ENCODE measurements around the gene DNAH8.
"Not testable (repeated sequence)": the region's sequence is repeated elsewhere in the genome, so short reads cannot be mapped to it uniquely, and the experiment has no call there.

The DNAH8 gene

GRCh38 chr6:38794682-38795081 lies 79.6 kb downstream of the DNAH8 start:
- in situ Hi-C loops (cut with MboI; ENCODE audit: low sequenced_read_pairs), result no loop called here

GRCh38 chr6:38796006-38796405 lies 80.9 kb downstream of the DNAH8 start:
- in situ Hi-C loops (cut with MboI; ENCODE audit: low sequenced_read_pairs), result no loop called here

- in situ Hi-C loops (cut with MboI; ENCODE audit: low sequenced_read_pairs), result not testable (repeated sequence)
Observed at GRCh38 chr6:38796437-38796836, 81.3 kb downstream of the DNAH8 start.

GRCh38 chr6:38796850-38797249 lies 81.7 kb downstream of the DNAH8 start:
- in situ Hi-C loops (cut with MboI; ENCODE audit: low sequenced_read_pairs), result no loop called here

GRCh38 chr6:38797391-38797790 lies 82.3 kb downstream of the DNAH8 start:
- in situ Hi-C loops (cut with MboI; ENCODE audit: low sequenced_read_pairs), result no loop called here

- in situ Hi-C loops (cut with MboI; ENCODE audit: low sequenced_read_pairs), result no loop called here
Observed at GRCh38 chr6:38799529-38800184, 84.5 kb downstream of the DNAH8 start.

GRCh38 chr6:38801305-38801704 lies 86.2 kb downstream of the DNAH8 start:
- in situ Hi-C loops (cut with MboI; ENCODE audit: low sequenced_read_pairs), result no loop called here

- in situ Hi-C loops (cut with MboI; ENCODE audit: low sequenced_read_pairs), result no loop called here
Observed at GRCh38 chr6:38802497-38802896, 87.4 kb downstream of the DNAH8 start.

GRCh38 chr6:38803129-38803528 lies 88.0 kb downstream of the DNAH8 start:
- in situ Hi-C loops (cut with MboI; ENCODE audit: low sequenced_read_pairs), result no loop called here

- in situ Hi-C loops (cut with MboI; ENCODE audit: low sequenced_read_pairs), result no loop called here
Observed at GRCh38 chr6:38804358-38804757, 89.2 kb downstream of the DNAH8 start.

GRCh38 chr6:38805127-38805655 lies 90.1 kb downstream of the DNAH8 start:
- in situ Hi-C loops (cut with MboI; ENCODE audit: low sequenced_read_pairs), result no loop called here

GRCh38 chr6:38805692-38806091 lies 90.6 kb downstream of the DNAH8 start:
- in situ Hi-C loops (cut with MboI; ENCODE audit: low sequenced_read_pairs), result no loop called here

- in situ Hi-C loops (cut with MboI; ENCODE audit: low sequenced_read_pairs), result no loop called here
Observed at GRCh38 chr6:38806271-38806670, 91.2 kb downstream of the DNAH8 start.

GRCh38 chr6:38806833-38807232 lies 91.7 kb downstream of the DNAH8 start:
- in situ Hi-C loops (cut with MboI; ENCODE audit: low sequenced_read_pairs), result no loop called here

GRCh38 chr6:38808039-38808438 lies 92.9 kb downstream of the DNAH8 start:
- in situ Hi-C loops (cut with MboI; ENCODE audit: low sequenced_read_pairs), result no loop called here

GRCh38 chr6:38813041-38813823 lies 98.1 kb downstream of the DNAH8 start:
- in situ Hi-C loops (cut with MboI; ENCODE audit: low sequenced_read_pairs), result no loop called here

GRCh38 chr6:38814761-38815160 lies 99.7 kb downstream of the DNAH8 start:
- in situ Hi-C loops (cut with MboI; ENCODE audit: low sequenced_read_pairs), result no loop called here

- in situ Hi-C loops (cut with MboI; ENCODE audit: low sequenced_read_pairs), result no loop called here
Observed at GRCh38 chr6:38815250-38815649, 100.1 kb downstream of the DNAH8 start.

GRCh38 chr6:38818691-38819090 lies 103.6 kb downstream of the DNAH8 start:
- in situ Hi-C loops (cut with MboI; ENCODE audit: low sequenced_read_pairs), result no loop called here

- in situ Hi-C loops (cut with MboI; ENCODE audit: low sequenced_read_pairs), result no loop called here
Observed at GRCh38 chr6:38822963-38823362, 107.9 kb downstream of the DNAH8 start.

GRCh38 chr6:38824243-38824894 lies 109.3 kb downstream of the DNAH8 start:
- in situ Hi-C loops (cut with MboI; ENCODE audit: low sequenced_read_pairs), result no loop called here

- in situ Hi-C loops (cut with MboI; ENCODE audit: low sequenced_read_pairs), result no loop called here
Observed at GRCh38 chr6:38827024-38827423, 111.9 kb downstream of the DNAH8 start.
